Neural cell (in vitro differentiated cells): ENCODE results near the gene KIFC1.

Experiments used
- CTCF ChIP-seq: fragments of 450-650 bp; IDR thresholded peaks from 2 replicates; pipeline ENCODE4 v1.5.1; 2014; ENCODE audit warnings: antibody characterized with exemption, mild to moderate bottlenecking, moderate library complexity; ENCODE audit not compliant: poor library complexity, severe bottlenecking
- EP300 ChIP-seq: fragments of 450-650 bp; conservative IDR thresholded peaks from 2 replicates; pipeline ENCODE4 v1.6.1; 2014; ENCODE audit warnings: antibody characterized with exemption, mild to moderate bottlenecking, moderate library complexity; ENCODE audit not compliant: poor library complexity, severe bottlenecking
- EZH2 ChIP-seq: fragments of 200-600, 300-800 bp; shearing (Covaris generic), sonication (generic); IDR thresholded peaks from 2 replicates; pipeline ENCODE4 v1.6.1; 2014; ENCODE audit warnings: antibody characterized with exemption, low read length, borderline replicate concordance, mild to moderate bottlenecking; ENCODE audit not compliant: insufficient read depth, poor library complexity, severe bottlenecking
- MXI1 ChIP-seq: fragments of 450-650 bp; conservative IDR thresholded peaks from 2 replicates; pipeline ENCODE4 v1.6.1; 2014; ENCODE audit warnings: antibody characterized with exemption, mild to moderate bottlenecking; ENCODE audit not compliant: poor library complexity, severe bottlenecking
- POLR2AphosphoS5 ChIP-seq: IDR thresholded peaks from 2 replicates; pipeline ENCODE4 v1.6.1; 2012
- RAD21 ChIP-seq: fragments of 450-650 bp; conservative IDR thresholded peaks from 2 replicates; pipeline ENCODE4 v1.6.1; 2014; ENCODE audit warnings: antibody characterized with exemption, mild to moderate bottlenecking, moderate library complexity
- REST ChIP-seq: IDR thresholded peaks from 2 replicates; pipeline ENCODE4 v1.6.1; 2012; ENCODE audit warnings: borderline replicate concordance
- TAF1 ChIP-seq: IDR thresholded peaks from 2 replicates; pipeline ENCODE4 v1.6.1; 2012; ENCODE audit warnings: low read depth

- TF ChIP-seq POLR2AphosphoS5 = no peak
- TF ChIP-seq CTCF = no peak
- no peak for TF ChIP-seq EP300
- no peak for TF ChIP-seq EZH2
- TF ChIP-seq REST = no peak
- TF ChIP-seq RAD21 = no peak
- no peak for TF ChIP-seq MXI1
- TF ChIP-seq TAF1 = no peak
Observed at GRCh38 chr6:33443025-33443424, 51.4 kb downstream of the KIFC1 start.
